Osteoblast (primary cell): ENCODE results near the gene KCNN3. TPM values are rescaled to one million over a fixed set of nuclear protein-coding genes. Genes with fewer than 3 reads are reported as not detected.

ENCODE experiments used
- DNase-seq: peaks from one replicate; pipeline ENCODE4 v3.0.0; 2011; ENCODE audit warnings: low spot score, mixed read lengths; ENCODE audit not compliant: insufficient read length; ENCODE audit errors: missing footprints
- H2AFZ ChIP-seq: 2 replicates; pipeline ENCODE4 v1.6.0; 2011; ENCODE audit warnings: mild to moderate bottlenecking, low read length
- H3K27ac ChIP-seq: 2 replicates; pipeline ENCODE4 v1.5.1; 2011; ENCODE audit warnings: mild to moderate bottlenecking, low read depth, low read length, moderate library complexity
- H3K27me3 ChIP-seq: 2 replicates; pipeline ENCODE4 v1.6.0; 2012; ENCODE audit warnings: mild to moderate bottlenecking, control low read depth, inconsistent platforms, low read length, moderate library complexity; ENCODE audit not compliant: insufficient read depth
- H3K36me3 ChIP-seq: 2 replicates; pipeline ENCODE4 v1.5.1; 2011; ENCODE audit warnings: mild to moderate bottlenecking, low read length, control low read depth, moderate library complexity; ENCODE audit not compliant: insufficient read depth
- H3K4me1 ChIP-seq: 2 replicates; pipeline ENCODE4 v1.5.1; 2011; ENCODE audit warnings: mild to moderate bottlenecking, low read length, control low read depth, moderate library complexity; ENCODE audit not compliant: insufficient read depth
- H3K4me2 ChIP-seq: 2 replicates; pipeline ENCODE4 v1.6.0; 2011; ENCODE audit warnings: mild to moderate bottlenecking, low read length; ENCODE audit not compliant: insufficient read depth
- H3K4me3 ChIP-seq: fragments of 200-600 bp; sonication (generic); 3 replicates; pipeline ENCODE4 v1.5.1; 2012; ENCODE audit warnings: mild to moderate bottlenecking, low read length, inconsistent platforms; ENCODE audit not compliant: insufficient read depth
- H3K79me2 ChIP-seq: 2 replicates; pipeline ENCODE4 v1.6.0; 2012; ENCODE audit warnings: mild to moderate bottlenecking, low read length, control low read depth, inconsistent platforms; ENCODE audit not compliant: insufficient read depth
- H3K9me3 ChIP-seq: 2 replicates; pipeline ENCODE4 v1.5.1; 2011; ENCODE audit warnings: low read depth, low read length, control low read depth
- H4K20me1 ChIP-seq: 2 replicates; pipeline ENCODE4 v1.6.0; 2012; ENCODE audit warnings: mild to moderate bottlenecking, low read length, control low read depth; ENCODE audit not compliant: insufficient read depth
- total RNA-seq: library from RNA; depleted of rRNA; stranded (reverse); fragments of >200 nt; gene quantifications from 2 replicates; pipeline ENCODE4 v1.2.3, GENCODE V29; 2012
- TF ChIP-seq, protein P1 (sequence below): IDR thresholded peaks from 2 replicates; pipeline ENCODE4 v1.5.1; 2011; ENCODE audit warnings: mild to moderate bottlenecking, low read depth, low read length, moderate library complexity; ENCODE audit errors: extremely low read depth

Gene KCNN3
- total RNA-seq, 1 donor, result under 0.01 TPM

- no peak for DNase-seq
- Histone ChIP-seq H3K4me2 (no peak overlapping the region), H2AFZ (no peak overlapping the region), H3K27ac (no peak overlapping the region), H3K27me3 (peaks cover 61% of the 10 kb centered on the region), H3K4me1 (no peaks in the 10 kb centered on the region), H3K36me3 (no peaks in the 10 kb centered on the region), H4K20me1 (no peaks in the 10 kb centered on the region), H3K4me3 (no peak overlapping the region), H3K79me2 (no peaks in the 10 kb centered on the region), H3K9me3 (no peaks in the 10 kb centered on the region)
- TF ChIP-seq, protein P1, sequence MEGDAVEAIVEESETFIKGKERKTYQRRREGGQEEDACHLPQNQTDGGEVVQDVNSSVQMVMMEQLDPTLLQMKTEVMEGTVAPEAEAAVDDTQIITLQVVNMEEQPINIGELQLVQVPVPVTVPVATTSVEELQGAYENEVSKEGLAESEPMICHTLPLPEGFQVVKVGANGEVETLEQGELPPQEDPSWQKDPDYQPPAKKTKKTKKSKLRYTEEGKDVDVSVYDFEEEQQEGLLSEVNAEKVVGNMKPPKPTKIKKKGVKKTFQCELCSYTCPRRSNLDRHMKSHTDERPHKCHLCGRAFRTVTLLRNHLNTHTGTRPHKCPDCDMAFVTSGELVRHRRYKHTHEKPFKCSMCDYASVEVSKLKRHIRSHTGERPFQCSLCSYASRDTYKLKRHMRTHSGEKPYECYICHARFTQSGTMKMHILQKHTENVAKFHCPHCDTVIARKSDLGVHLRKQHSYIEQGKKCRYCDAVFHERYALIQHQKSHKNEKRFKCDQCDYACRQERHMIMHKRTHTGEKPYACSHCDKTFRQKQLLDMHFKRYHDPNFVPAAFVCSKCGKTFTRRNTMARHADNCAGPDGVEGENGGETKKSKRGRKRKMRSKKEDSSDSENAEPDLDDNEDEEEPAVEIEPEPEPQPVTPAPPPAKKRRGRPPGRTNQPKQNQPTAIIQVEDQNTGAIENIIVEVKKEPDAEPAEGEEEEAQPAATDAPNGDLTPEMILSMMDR, result no peak
Measured at GRCh38 chr1:154810571-154810970, 59.5 kb downstream of the KCNN3 start.

DNA sequence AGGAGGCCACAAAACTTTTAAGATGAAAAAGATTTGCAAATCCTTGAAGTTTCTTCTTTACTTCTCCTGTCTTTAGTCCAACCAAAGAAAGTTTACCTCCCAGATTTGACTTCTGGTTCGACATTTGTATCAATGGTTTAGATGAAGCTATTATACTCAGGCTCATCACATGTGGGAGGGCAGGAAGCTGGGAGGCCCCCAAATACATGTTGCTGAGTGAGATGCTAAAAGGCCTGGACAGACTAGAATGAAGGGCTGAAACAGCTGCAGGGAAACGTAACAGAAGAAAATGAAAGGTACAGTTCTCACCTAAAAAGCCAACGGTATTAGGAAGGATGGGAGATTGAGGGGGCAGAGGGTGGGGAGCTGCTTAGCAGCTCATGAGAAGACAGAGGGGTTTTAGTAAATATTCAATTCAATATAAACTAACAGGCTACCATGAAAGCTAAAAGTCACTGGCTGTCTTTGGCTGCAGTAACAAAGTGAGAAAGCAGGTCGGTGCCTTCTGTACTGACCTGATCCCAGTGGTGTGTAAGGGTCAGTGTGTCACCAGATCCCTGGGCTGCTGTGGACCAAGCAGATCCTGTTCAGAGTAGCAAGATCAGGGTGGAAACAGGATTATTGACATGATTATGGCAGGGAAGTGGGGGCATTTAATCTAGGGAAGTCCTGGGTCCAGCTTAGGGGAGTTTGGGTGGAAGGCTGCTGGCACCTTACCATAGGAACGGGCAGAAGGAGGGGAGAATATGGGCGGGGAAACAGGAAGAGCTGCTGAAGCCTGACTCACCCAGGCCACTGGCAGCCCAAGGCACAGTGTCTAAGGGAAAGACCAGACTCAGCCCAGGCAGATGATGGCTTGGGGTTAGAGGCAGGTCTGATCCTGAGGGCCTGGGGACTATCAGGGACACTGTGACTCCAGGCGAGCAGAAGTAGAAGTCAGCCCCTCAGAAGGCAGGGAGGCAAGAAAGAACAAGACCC lies 60.4 kb downstream of the KCNN3 start:
- Histone ChIP-seq H3K79me2 (no peaks in the 10 kb centered on the region), H3K27me3 (peaks cover 69% of the 10 kb centered on the region), H3K27ac (no peak overlapping the region), H3K36me3 (no peaks in the 10 kb centered on the region), H3K4me2 (no peak overlapping the region), H3K4me3 (no peak overlapping the region), H4K20me1 (no peaks in the 10 kb centered on the region), H3K9me3 (no peaks in the 10 kb centered on the region), H2AFZ (no peak overlapping the region), H3K4me1 (no peaks in the 10 kb centered on the region)
- peak; percentile 95 for DNase-seq
- TF ChIP-seq, protein P1, result no peak

GRCh38 chr1:154808909-154809262 lies 61.2 kb downstream of the KCNN3 start:
- Histone ChIP-seq H3K4me1 (no peaks in the 10 kb centered on the region), H4K20me1 (no peaks in the 10 kb centered on the region), H3K79me2 (no peaks in the 10 kb centered on the region), H3K27me3 (peaks cover 69% of the 10 kb centered on the region), H3K9me3 (no peaks in the 10 kb centered on the region), H3K36me3 (no peaks in the 10 kb centered on the region), H3K27ac (no peak overlapping the region), H3K4me3 (no peak overlapping the region), H3K4me2 (no peak overlapping the region), H2AFZ (no peak overlapping the region)
- no peak for DNase-seq
- TF ChIP-seq, protein P1, result no peak

GRCh38 chr1:154808261-154808908 lies 61.7 kb downstream of the KCNN3 start:
- H3K79me2 ChIP-seq, result no peaks in the 10 kb centered on the region
- peaks cover 69% of the 10 kb centered on the region for H3K27me3 ChIP-seq
- TF ChIP-seq, protein P1, result no peak
- H3K4me1 ChIP-seq, result no peaks in the 10 kb centered on the region
- H3K4me3 ChIP-seq, result no peak overlapping the region
- no peak for DNase-seq
- H3K36me3 ChIP-seq, result no peaks in the 10 kb centered on the region
- H4K20me1 ChIP-seq, result no peaks in the 10 kb centered on the region
- no peak overlapping the region for H3K27ac ChIP-seq
- no peak overlapping the region for H3K4me2 ChIP-seq
- no peak overlapping the region for H2AFZ ChIP-seq
- H3K9me3 ChIP-seq, result no peaks in the 10 kb centered on the region
